Neural cell (in vitro differentiated cells): ENCODE data around the gene ITPR2. TPM values are rescaled to one million over a fixed set of nuclear protein-coding genes. Genes with fewer than 3 reads are reported as not detected.
"Not testable (repeated sequence)": the region's sequence is repeated elsewhere in the genome, so short reads cannot be mapped to it uniquely, and the experiment has no call there.

Experiments
- H2AFZ ChIP-seq: fragments of 200-600, 300-800 bp; sonication (generic), shearing (Covaris generic); 2 replicates; pipeline ENCODE4 v1.6.0; 2014; ENCODE audit warnings: low read depth, mild to moderate bottlenecking, antibody characterized with exemption, low read length, moderate library complexity
- H3F3A ChIP-seq: fragments of 200-600 bp; shearing (Covaris generic); 2 replicates; pipeline ENCODE4 v1.6.1; 2016; ENCODE audit warnings: mild to moderate bottlenecking, moderate library complexity, mixed read lengths, antibody characterized with exemption, low read length; ENCODE audit not compliant: insufficient read depth, poor library complexity, severe bottlenecking
- H3K27ac ChIP-seq: fragments of 200-600, 300-800 bp; sonication (generic), shearing (Covaris generic); 2 replicates; pipeline ENCODE4 v1.5.1; 2014; ENCODE audit warnings: mild to moderate bottlenecking, low read length, moderate library complexity
- H3K27me3 ChIP-seq: fragments of 300-800, 200-600 bp; sonication (generic), shearing (Covaris generic); 2 replicates; pipeline ENCODE4 v1.6.0; 2014; ENCODE audit warnings: mild to moderate bottlenecking, low read depth, low read length, moderate library complexity; ENCODE audit not compliant: insufficient read depth
- H3K36me3 ChIP-seq: fragments of 300-800, 200-600 bp; sonication (generic), shearing (Covaris generic); 2 replicates; pipeline ENCODE4 v1.5.1; 2014; ENCODE audit warnings: mild to moderate bottlenecking, antibody characterized with exemption, low read length, moderate library complexity; ENCODE audit not compliant: insufficient read depth
- H3K4me2 ChIP-seq: fragments of 300-800, 200-600 bp; sonication (generic), shearing (Covaris generic); 2 replicates; pipeline ENCODE4 v1.6.0; 2014; ENCODE audit warnings: mild to moderate bottlenecking, low read length
- H3K4me3 ChIP-seq: fragments of 300-800, 200-600 bp; sonication (generic), shearing (Covaris generic); 2 replicates; pipeline ENCODE4 v1.5.1; 2014; ENCODE audit warnings: mild to moderate bottlenecking, low read length, moderate library complexity
- H3K79me2 ChIP-seq: fragments of 200-600 bp; shearing (Covaris generic); replicated peaks from 2 replicates; pipeline ENCODE4 v1.6.0; 2014; ENCODE audit warnings: mild to moderate bottlenecking, low read length, moderate library complexity; ENCODE audit not compliant: insufficient read depth
- H3K9ac ChIP-seq: fragments of 300-800, 200-600 bp; sonication (generic), shearing (Covaris generic); 2 replicates; pipeline ENCODE4 v1.6.1; 2016; ENCODE audit warnings: mild to moderate bottlenecking, low read length, mixed read lengths
- H3K9me2 ChIP-seq: fragments of 200-600 bp; shearing (Covaris generic); 2 replicates; pipeline ENCODE4 v1.6.1; 2016; ENCODE audit warnings: mild to moderate bottlenecking, low read length, mixed read lengths; ENCODE audit not compliant: insufficient read depth
- H3K9me3 ChIP-seq: fragments of 200-600, 300-800 bp; sonication (generic), shearing (Covaris generic); 2 replicates; pipeline ENCODE4 v1.6.1; 2016; ENCODE audit warnings: mild to moderate bottlenecking, mixed run types, low read length, moderate library complexity, mixed read lengths
- H4K20me1 ChIP-seq: fragments of 200-600 bp; shearing (Covaris generic); 2 replicates; pipeline ENCODE4 v1.6.1; 2016; ENCODE audit warnings: mild to moderate bottlenecking, mixed run types; ENCODE audit not compliant: insufficient read depth
- EP300 ChIP-seq: fragments of 450-650 bp; conservative IDR thresholded peaks from 2 replicates; pipeline ENCODE4 v1.6.1; 2014; ENCODE audit warnings: antibody characterized with exemption, mild to moderate bottlenecking, moderate library complexity; ENCODE audit not compliant: poor library complexity, severe bottlenecking
- EZH2 ChIP-seq: fragments of 200-600, 300-800 bp; shearing (Covaris generic), sonication (generic); IDR thresholded peaks from 2 replicates; pipeline ENCODE4 v1.6.1; 2014; ENCODE audit warnings: antibody characterized with exemption, low read length, borderline replicate concordance, mild to moderate bottlenecking; ENCODE audit not compliant: insufficient read depth, poor library complexity, severe bottlenecking
- MXI1 ChIP-seq: fragments of 450-650 bp; conservative IDR thresholded peaks from 2 replicates; pipeline ENCODE4 v1.6.1; 2014; ENCODE audit warnings: antibody characterized with exemption, mild to moderate bottlenecking; ENCODE audit not compliant: poor library complexity, severe bottlenecking
- POLR2AphosphoS5 ChIP-seq: IDR thresholded peaks from 2 replicates; pipeline ENCODE4 v1.6.1; 2012
- RAD21 ChIP-seq: fragments of 450-650 bp; conservative IDR thresholded peaks from 2 replicates; pipeline ENCODE4 v1.6.1; 2014; ENCODE audit warnings: antibody characterized with exemption, mild to moderate bottlenecking, moderate library complexity
- SMC3 ChIP-seq: fragments of 450-650 bp; conservative IDR thresholded peaks from 2 replicates; pipeline ENCODE4 v1.6.1; 2014; ENCODE audit warnings: antibody characterized with exemption, mild to moderate bottlenecking, moderate library complexity; ENCODE audit not compliant: poor library complexity
- TAF1 ChIP-seq: IDR thresholded peaks from 2 replicates; pipeline ENCODE4 v1.6.1; 2012; ENCODE audit warnings: low read depth
- polyA plus RNA-seq: library from polyadenylated mRNA; depleted of rRNA; stranded (reverse); fragments of >200 nt; gene quantifications from 2 replicates; pipeline ENCODE4 v1.2.3, GENCODE V29; 2014
- TF ChIP-seq, protein P1 (sequence below): IDR thresholded peaks from 2 replicates; pipeline ENCODE4 v1.6.1; 2012; ENCODE audit warnings: borderline replicate concordance
- TF ChIP-seq, protein P2 (sequence below): fragments of 450-650 bp; IDR thresholded peaks from 2 replicates; pipeline ENCODE4 v1.5.1; 2014; ENCODE audit warnings: antibody characterized with exemption, mild to moderate bottlenecking, moderate library complexity; ENCODE audit not compliant: poor library complexity, severe bottlenecking

ITPR2 gene
- polyA plus RNA-seq, 1 donor from 2014 or later: 2.0 TPM

DNA sequence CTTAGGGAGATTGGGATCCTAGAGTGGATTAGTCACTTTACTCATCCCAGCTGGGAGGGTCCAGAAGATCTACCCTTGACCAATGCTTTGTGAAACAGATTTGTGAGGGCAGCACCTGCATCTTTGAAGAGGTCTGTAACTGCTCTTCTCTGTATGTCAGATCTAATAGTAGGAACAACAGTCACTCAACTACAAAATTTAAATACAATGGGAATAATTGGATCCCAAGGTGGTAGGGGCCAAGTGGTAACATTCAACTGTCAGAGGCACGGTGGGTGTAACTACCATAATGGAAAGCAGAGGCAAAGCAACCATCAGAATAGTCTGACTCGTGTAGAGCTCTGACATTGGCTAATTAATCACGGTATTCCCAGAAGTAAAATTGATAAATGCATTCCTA, 55.8 kb downstream of the ITPR2 start:
- Histone ChIP-seq H3K27ac (no peak overlapping the region), H3K4me2 (no peak overlapping the region), H3K9me3 (no peaks in the 10 kb centered on the region), H3K36me3 (no peaks in the 10 kb centered on the region), H3F3A (no peaks in the 10 kb centered on the region), H3K4me3 (no peak overlapping the region), H3K9ac (no peak overlapping the region), H3K27me3 (no peaks in the 10 kb centered on the region), H3K79me2 (no peaks in the 10 kb centered on the region), H3K9me2 (no peaks in the 10 kb centered on the region), H2AFZ (no peak overlapping the region), H4K20me1 (no peaks in the 10 kb centered on the region)
- TF ChIP-seq SMC3: no peak
- TF ChIP-seq RAD21: no peak
- TF ChIP-seq, protein P1, sequence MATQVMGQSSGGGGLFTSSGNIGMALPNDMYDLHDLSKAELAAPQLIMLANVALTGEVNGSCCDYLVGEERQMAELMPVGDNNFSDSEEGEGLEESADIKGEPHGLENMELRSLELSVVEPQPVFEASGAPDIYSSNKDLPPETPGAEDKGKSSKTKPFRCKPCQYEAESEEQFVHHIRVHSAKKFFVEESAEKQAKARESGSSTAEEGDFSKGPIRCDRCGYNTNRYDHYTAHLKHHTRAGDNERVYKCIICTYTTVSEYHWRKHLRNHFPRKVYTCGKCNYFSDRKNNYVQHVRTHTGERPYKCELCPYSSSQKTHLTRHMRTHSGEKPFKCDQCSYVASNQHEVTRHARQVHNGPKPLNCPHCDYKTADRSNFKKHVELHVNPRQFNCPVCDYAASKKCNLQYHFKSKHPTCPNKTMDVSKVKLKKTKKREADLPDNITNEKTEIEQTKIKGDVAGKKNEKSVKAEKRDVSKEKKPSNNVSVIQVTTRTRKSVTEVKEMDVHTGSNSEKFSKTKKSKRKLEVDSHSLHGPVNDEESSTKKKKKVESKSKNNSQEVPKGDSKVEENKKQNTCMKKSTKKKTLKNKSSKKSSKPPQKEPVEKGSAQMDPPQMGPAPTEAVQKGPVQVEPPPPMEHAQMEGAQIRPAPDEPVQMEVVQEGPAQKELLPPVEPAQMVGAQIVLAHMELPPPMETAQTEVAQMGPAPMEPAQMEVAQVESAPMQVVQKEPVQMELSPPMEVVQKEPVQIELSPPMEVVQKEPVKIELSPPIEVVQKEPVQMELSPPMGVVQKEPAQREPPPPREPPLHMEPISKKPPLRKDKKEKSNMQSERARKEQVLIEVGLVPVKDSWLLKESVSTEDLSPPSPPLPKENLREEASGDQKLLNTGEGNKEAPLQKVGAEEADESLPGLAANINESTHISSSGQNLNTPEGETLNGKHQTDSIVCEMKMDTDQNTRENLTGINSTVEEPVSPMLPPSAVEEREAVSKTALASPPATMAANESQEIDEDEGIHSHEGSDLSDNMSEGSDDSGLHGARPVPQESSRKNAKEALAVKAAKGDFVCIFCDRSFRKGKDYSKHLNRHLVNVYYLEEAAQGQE: no peak
- TF ChIP-seq TAF1: no peak
- TF ChIP-seq, protein P2, sequence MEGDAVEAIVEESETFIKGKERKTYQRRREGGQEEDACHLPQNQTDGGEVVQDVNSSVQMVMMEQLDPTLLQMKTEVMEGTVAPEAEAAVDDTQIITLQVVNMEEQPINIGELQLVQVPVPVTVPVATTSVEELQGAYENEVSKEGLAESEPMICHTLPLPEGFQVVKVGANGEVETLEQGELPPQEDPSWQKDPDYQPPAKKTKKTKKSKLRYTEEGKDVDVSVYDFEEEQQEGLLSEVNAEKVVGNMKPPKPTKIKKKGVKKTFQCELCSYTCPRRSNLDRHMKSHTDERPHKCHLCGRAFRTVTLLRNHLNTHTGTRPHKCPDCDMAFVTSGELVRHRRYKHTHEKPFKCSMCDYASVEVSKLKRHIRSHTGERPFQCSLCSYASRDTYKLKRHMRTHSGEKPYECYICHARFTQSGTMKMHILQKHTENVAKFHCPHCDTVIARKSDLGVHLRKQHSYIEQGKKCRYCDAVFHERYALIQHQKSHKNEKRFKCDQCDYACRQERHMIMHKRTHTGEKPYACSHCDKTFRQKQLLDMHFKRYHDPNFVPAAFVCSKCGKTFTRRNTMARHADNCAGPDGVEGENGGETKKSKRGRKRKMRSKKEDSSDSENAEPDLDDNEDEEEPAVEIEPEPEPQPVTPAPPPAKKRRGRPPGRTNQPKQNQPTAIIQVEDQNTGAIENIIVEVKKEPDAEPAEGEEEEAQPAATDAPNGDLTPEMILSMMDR: no peak
- no peak for TF ChIP-seq POLR2AphosphoS5
- TF ChIP-seq EP300: no peak
- TF ChIP-seq EZH2: no peak
- TF ChIP-seq MXI1: no peak

DNA sequence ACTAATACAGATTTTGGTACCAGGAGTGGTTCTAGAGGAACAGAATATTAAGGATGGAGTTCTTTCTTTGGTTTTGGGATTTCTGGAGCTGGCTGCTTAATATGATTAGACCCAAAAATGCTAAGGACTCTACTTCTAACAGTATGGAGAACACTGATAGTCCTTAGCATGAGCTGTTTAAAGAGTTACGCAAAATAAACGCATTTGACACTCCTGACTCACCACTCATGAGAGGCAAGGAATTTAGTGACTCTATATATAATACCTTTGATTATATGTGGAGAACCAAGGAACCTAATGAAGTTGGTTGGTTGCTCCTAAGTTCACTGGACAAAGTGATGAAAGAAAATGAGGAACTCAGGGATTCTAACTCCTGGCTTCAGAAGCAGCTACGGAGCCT, 57.0 kb downstream of the ITPR2 start:
- not testable (repeated sequence) for H3F3A ChIP-seq, H3K4me2 ChIP-seq, H3K9ac ChIP-seq, H3K9me3 ChIP-seq, H3K79me2 ChIP-seq, H3K4me3 ChIP-seq, H3K9me2 ChIP-seq, H3K27ac ChIP-seq, H3K27me3 ChIP-seq, H4K20me1 ChIP-seq, H3K36me3 ChIP-seq, H2AFZ ChIP-seq
